Measurements from ENCODE around the gene JPT2. TPM values are rescaled to one million over a fixed set of nuclear protein-coding genes. Genes with fewer than 3 reads are reported as not detected.

JPT2 gene
- 10 to 100 TPM; 91.4 to 96.2 TPM for total RNA-seq

- peak within 1 kb of the TSS; percentile 84 for H3K27ac Mint-ChIP-seq
- peaks cover 30% of the 10 kb centered on the region for H3K4me1 Mint-ChIP-seq
- no peaks in the 10 kb centered on the region for H3K9me3 Mint-ChIP-seq
- DNase-seq = peak; percentile 98
- peaks cover 13% of the 10 kb centered on the region for H3K36me3 Mint-ChIP-seq
- H3K27me3 Mint-ChIP-seq = no peaks in the 10 kb centered on the region
- H3K4me3 Mint-ChIP-seq = peak within 1 kb of the TSS; percentile 95
Observed at GRCh38 chr16:1677942-1678499, at the start of gene JPT2. JPT2 (plus strand) TSS chr16:1678279; CDS start chr16:1678313, 34 bp downstream.

- peaks cover 14% of the 10 kb centered on the region for H3K36me3 Mint-ChIP-seq
- no peaks in the 10 kb centered on the region for H3K27me3 Mint-ChIP-seq
- DNase-seq = no peak
- no peaks in the 10 kb centered on the region for H3K9me3 Mint-ChIP-seq
- H3K4me3 Mint-ChIP-seq = no peak overlapping the region
- peaks cover 9% of the 10 kb centered on the region for H3K4me1 Mint-ChIP-seq
- no peak overlapping the region for H3K27ac Mint-ChIP-seq
Observed at GRCh38 chr16:1630450-1631213, 47.4 kb upstream of the JPT2 start.

- H3K4me1 Mint-ChIP-seq = peaks cover 9% of the 10 kb centered on the region
- H3K4me3 Mint-ChIP-seq = no peak overlapping the region
- DNase-seq = no peak
- H3K9me3 Mint-ChIP-seq = no peaks in the 10 kb centered on the region
- no peaks in the 10 kb centered on the region for H3K27me3 Mint-ChIP-seq
- H3K36me3 Mint-ChIP-seq = peaks cover 14% of the 10 kb centered on the region
- H3K27ac Mint-ChIP-seq = no peak overlapping the region
Observed at GRCh38 chr16:1631230-1631629, 46.8 kb upstream of the JPT2 start.

GRCh38 chr16:1631931-1632637 lies 46.0 kb upstream of the JPT2 start:
- no peak for DNase-seq
- H3K27me3 Mint-ChIP-seq = no peaks in the 10 kb centered on the region
- no peaks in the 10 kb centered on the region for H3K9me3 Mint-ChIP-seq
- peaks cover 14% of the 10 kb centered on the region for H3K36me3 Mint-ChIP-seq
- H3K4me1 Mint-ChIP-seq = peaks cover 9% of the 10 kb centered on the region
- no peak overlapping the region for H3K4me3 Mint-ChIP-seq
- no peak overlapping the region for H3K27ac Mint-ChIP-seq

GRCh38 chr16:1632638-1632970 lies 45.5 kb upstream of the JPT2 start:
- Mint-ChIP-seq H3K4me1 (peaks cover 7% of the 10 kb centered on the region), H3K4me3 (no peak overlapping the region), H3K36me3 (peaks cover 14% of the 10 kb centered on the region), H3K9me3 (no peaks in the 10 kb centered on the region), H3K27me3 (no peaks in the 10 kb centered on the region), H3K27ac (no peak overlapping the region)
- no peak for DNase-seq

GRCh38 chr16:1633310-1633709 lies 44.8 kb upstream of the JPT2 start:
- H3K27me3 Mint-ChIP-seq = no peaks in the 10 kb centered on the region
- no peaks in the 10 kb centered on the region for H3K9me3 Mint-ChIP-seq
- H3K36me3 Mint-ChIP-seq = peaks cover 14% of the 10 kb centered on the region
- H3K4me1 Mint-ChIP-seq = peaks cover 7% of the 10 kb centered on the region
- no peak overlapping the region for H3K4me3 Mint-ChIP-seq
- no peak for DNase-seq
- H3K27ac Mint-ChIP-seq = no peak overlapping the region

GRCh38 chr16:1634541-1634940 lies 43.5 kb upstream of the JPT2 start:
- no peak for DNase-seq
- Mint-ChIP-seq H3K9me3 (no peaks in the 10 kb centered on the region), H3K4me3 (no peak overlapping the region), H3K27ac (no peak overlapping the region), H3K27me3 (no peaks in the 10 kb centered on the region), H3K36me3 (peaks cover 17% of the 10 kb centered on the region), H3K4me1 (peaks cover 10% of the 10 kb centered on the region)

GRCh38 chr16:1635070-1635469 lies 43.0 kb upstream of the JPT2 start:
- Mint-ChIP-seq H3K4me1 (peaks cover 10% of the 10 kb centered on the region), H3K27me3 (no peaks in the 10 kb centered on the region), H3K4me3 (no peak overlapping the region), H3K9me3 (no peaks in the 10 kb centered on the region), H3K27ac (no peak overlapping the region), H3K36me3 (peaks cover 17% of the 10 kb centered on the region)
- DNase-seq = no peak

- H3K27me3 Mint-ChIP-seq = no peaks in the 10 kb centered on the region
- H3K27ac Mint-ChIP-seq = no peak overlapping the region
- H3K36me3 Mint-ChIP-seq = peaks cover 17% of the 10 kb centered on the region
- DNase-seq = no peak
- H3K9me3 Mint-ChIP-seq = no peaks in the 10 kb centered on the region
- no peak overlapping the region for H3K4me3 Mint-ChIP-seq
- H3K4me1 Mint-ChIP-seq = peaks cover 6% of the 10 kb centered on the region
Observed at GRCh38 chr16:1637526-1637925, 40.6 kb upstream of the JPT2 start.

GRCh38 chr16:1638757-1639156 lies 39.3 kb upstream of the JPT2 start:
- no peak for DNase-seq
- H3K36me3 Mint-ChIP-seq = peaks cover 10% of the 10 kb centered on the region
- no peak overlapping the region for H3K27ac Mint-ChIP-seq
- H3K4me1 Mint-ChIP-seq = peaks cover 6% of the 10 kb centered on the region
- no peaks in the 10 kb centered on the region for H3K9me3 Mint-ChIP-seq
- H3K4me3 Mint-ChIP-seq = no peak overlapping the region
- H3K27me3 Mint-ChIP-seq = no peaks in the 10 kb centered on the region

- no peak for DNase-seq
- Mint-ChIP-seq H3K4me1 (peaks cover 6% of the 10 kb centered on the region), H3K27ac (no peak overlapping the region), H3K36me3 (peaks cover 9% of the 10 kb centered on the region), H3K4me3 (no peak overlapping the region), H3K27me3 (no peaks in the 10 kb centered on the region), H3K9me3 (no peaks in the 10 kb centered on the region)
Observed at GRCh38 chr16:1639282-1639681, 38.8 kb upstream of the JPT2 start.

- no peak for DNase-seq
- no peak overlapping the region for H3K27ac Mint-ChIP-seq
- H3K36me3 Mint-ChIP-seq = peaks cover 11% of the 10 kb centered on the region
- H3K4me3 Mint-ChIP-seq = no peak overlapping the region
- H3K27me3 Mint-ChIP-seq = no peaks in the 10 kb centered on the region
- peaks cover 6% of the 10 kb centered on the region for H3K4me1 Mint-ChIP-seq
- no peaks in the 10 kb centered on the region for H3K9me3 Mint-ChIP-seq
Observed at GRCh38 chr16:1639860-1640259, 38.2 kb upstream of the JPT2 start.

GRCh38 chr16:1640261-1640941 lies 37.7 kb upstream of the JPT2 start:
- DNase-seq = no peak
- Mint-ChIP-seq H3K27ac (no peak overlapping the region), H3K9me3 (no peaks in the 10 kb centered on the region), H3K36me3 (peaks cover 9% of the 10 kb centered on the region), H3K4me3 (no peak overlapping the region), H3K27me3 (no peaks in the 10 kb centered on the region), H3K4me1 (peaks cover 3% of the 10 kb centered on the region)

- H3K36me3 Mint-ChIP-seq = peaks cover 12% of the 10 kb centered on the region
- no peak overlapping the region for H3K4me3 Mint-ChIP-seq
- DNase-seq = no peak
- no peaks in the 10 kb centered on the region for H3K9me3 Mint-ChIP-seq
- peaks cover 12% of the 10 kb centered on the region for H3K4me1 Mint-ChIP-seq
- no peak overlapping the region for H3K27ac Mint-ChIP-seq
- H3K27me3 Mint-ChIP-seq = no peaks in the 10 kb centered on the region
Observed at GRCh38 chr16:1641261-1641660, 36.8 kb upstream of the JPT2 start.

GRCh38 chr16:1642148-1642547 lies 35.9 kb upstream of the JPT2 start:
- Mint-ChIP-seq H3K36me3 (peaks cover 17% of the 10 kb centered on the region), H3K27ac (no peak overlapping the region), H3K9me3 (no peaks in the 10 kb centered on the region), H3K4me1 (peaks cover 18% of the 10 kb centered on the region), H3K27me3 (no peaks in the 10 kb centered on the region), H3K4me3 (no peak overlapping the region)
- DNase-seq = no peak
